ENCODE data around the gene VMO1. TPM values are rescaled to one million over a fixed set of nuclear protein-coding genes. Genes with fewer than 3 reads are reported as not detected.

Gene VMO1
- total RNA-seq, 4 donors from 2014 or later = 1.8 to 4.0 TPM; not detected in 2

GRCh38 chr17:4785311-4786105 lies 656 bp downstream of the VMO1 start:
- TF ChIP-seq POLR2A (IDR thresholded peaks at IDR 0.05) = no peak
- TF ChIP-seq CTCF (IDR thresholded peaks at IDR 0.05) = no peak
- no peak for DNase-seq
- intact Hi-C loops (cut with DNase I) = loop anchor here (2.0 to 5.0 kb wide), 2 partner anchors 43 to 105 kb away; no protein-coding TSS in a partner anchor
- Histone ChIP-seq H3K27ac (no peak overlapping the region), H3K36me3 (no peaks in the 10 kb centered on the region), H3K4me1 (peaks cover 15 to 30% of the 10 kb centered on the region in 2 donors), H3K27me3 (peaks cover 3% of the 10 kb centered on the region), H3K4me3 (replicated peaks in 1 of 3) (no peak overlapping the region), H3K9me3 (no peaks in the 10 kb centered on the region)
- WGBS, 2 donors = 9 to 25% methylated on average over 26 to 41 of the region's 61 CpGs

DNA sequence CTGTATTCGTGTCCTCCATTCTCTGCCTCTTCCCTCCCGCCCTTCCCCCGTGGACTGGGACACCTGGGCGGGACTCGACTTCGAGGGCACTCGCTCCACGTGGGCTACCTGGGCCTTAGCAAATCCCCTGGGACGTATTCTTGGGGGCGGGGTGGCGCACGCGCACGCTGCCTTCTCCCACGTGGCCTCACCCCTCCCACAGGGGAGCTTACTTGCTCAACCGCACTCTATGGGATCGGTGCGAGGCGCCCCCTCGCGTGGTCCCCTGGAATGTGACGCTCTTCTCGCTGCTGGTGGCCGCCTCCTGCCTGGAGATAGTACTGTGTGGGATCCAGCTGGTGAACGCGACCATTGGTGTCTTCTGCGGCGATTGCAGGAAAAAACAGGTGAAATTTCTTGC lies 3.5 kb downstream of the VMO1 start:
- H3K4me3 ChIP-seq (replicated peaks in 1 of 3) = no peak overlapping the region
- intact Hi-C loops (cut with DNase I) = no loop called here

GRCh38 chr17:4780325-4780955 lies 5.7 kb downstream of the VMO1 start:
- Histone ChIP-seq H3K27me3 (no peaks in the 10 kb centered on the region), H3K36me3 (no peaks in the 10 kb centered on the region), H3K9me3 (no peaks in the 10 kb centered on the region), H3K27ac (no peak overlapping the region), H3K4me1 (peaks cover 2 to 4% of the 10 kb centered on the region in 2 donors), H3K4me3 (replicated peaks in 1 of 3) (no peak overlapping the region)
- intact Hi-C loops (cut with DNase I) = no loop called here
- TF ChIP-seq POLR2A (IDR thresholded peaks at IDR 0.05) (no peak), CTCF (IDR thresholded peaks at IDR 0.05) (no peak)
- DNase-seq = no peak
- 81 to 84% methylated on average over 11 of the region's 11 CpGs for WGBS, 2 donors

More for the DNA sequence above, 3.5 kb downstream of the VMO1 start:
- 30 to 36% methylated on average over 25 to 27 of the region's 28 CpGs for WGBS, 2 donors
- Histone ChIP-seq H3K36me3 (no peaks in the 10 kb centered on the region), H3K27ac (no peak overlapping the region), H3K27me3 (peaks cover 3% of the 10 kb centered on the region), H3K9me3 (no peaks in the 10 kb centered on the region), H3K4me1 (peaks cover 7 to 20% of the 10 kb centered on the region in 2 donors)
- TF ChIP-seq POLR2A (IDR thresholded peaks at IDR 0.05) = no peak
- TF ChIP-seq CTCF (IDR thresholded peaks at IDR 0.05) = no peak
- DNase-seq = no peak

DNA sequence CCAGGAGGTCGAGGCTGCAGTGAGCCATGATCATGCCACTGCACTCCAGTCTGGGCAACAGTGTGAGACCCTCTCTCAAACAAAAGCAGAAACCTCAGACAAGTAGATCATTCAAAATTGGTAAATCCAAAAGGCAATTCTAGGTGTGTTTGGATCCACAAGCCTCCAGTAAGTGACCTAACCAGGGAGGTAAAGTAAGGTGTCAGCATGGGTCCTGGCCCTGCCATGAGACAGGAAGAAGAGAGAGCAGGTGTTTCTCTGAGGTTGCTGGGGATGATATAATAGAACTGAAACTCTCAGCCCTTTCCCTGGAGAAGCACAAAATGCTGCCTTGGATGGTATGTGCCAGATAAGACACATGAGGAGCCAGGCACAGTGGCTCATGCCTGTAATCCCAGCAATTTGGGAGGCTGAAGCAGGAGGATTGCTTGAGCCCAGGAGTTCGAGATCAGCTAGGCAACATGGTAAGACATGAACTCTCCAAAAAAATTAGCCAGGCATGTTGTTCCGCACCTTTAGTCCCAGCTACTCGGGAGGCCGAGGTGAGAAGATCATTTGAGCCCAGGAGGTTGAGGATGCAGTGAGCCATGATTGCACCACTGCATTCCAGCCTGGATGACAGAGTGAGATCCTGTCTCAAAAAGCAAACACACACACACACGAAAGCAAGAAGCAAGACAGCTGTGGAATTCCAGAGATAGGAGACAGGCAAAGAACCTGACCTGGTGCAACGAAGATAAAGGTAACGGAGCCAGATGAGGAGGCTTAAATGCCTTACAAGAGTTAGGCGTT lies 8.0 kb downstream of the VMO1 start:
- TF ChIP-seq CTCF (IDR thresholded peaks at IDR 0.05) (no peak), POLR2A (IDR thresholded peaks at IDR 0.05) (no peak)
- no peak for DNase-seq
- H3K27ac ChIP-seq = no peak overlapping the region
- WGBS, 2 donors = 53 to 65% methylated on average over 9 of the region's 9 CpGs
- no peaks in the 10 kb centered on the region for H3K36me3 ChIP-seq
- no peak overlapping the region for H3K4me3 ChIP-seq (replicated peaks in 1 of 3)
- no peaks in the 10 kb centered on the region for H3K9me3 ChIP-seq
- intact Hi-C loops (cut with DNase I) = no loop called here
- H3K27me3 ChIP-seq = no peaks in the 10 kb centered on the region
- no peaks in the 10 kb centered on the region for H3K4me1 ChIP-seq
